Ishikawa (cell line): ENCODE data around the gene JARID2.

Experiments used
- CEBPB ChIP-seq: IDR thresholded peaks from 2 replicates; pipeline ENCODE4 v1.6.1; 2012
- CREB1 ChIP-seq: IDR thresholded peaks from 2 replicates; pipeline ENCODE4 v1.6.1; 2012; ENCODE audit warnings: low read depth
- EGR1 ChIP-seq: IDR thresholded peaks from 2 replicates; pipeline ENCODE4 v1.6.1; 2012
- EP300 ChIP-seq: IDR thresholded peaks from 2 replicates; pipeline ENCODE4 v1.6.1; 2012; ENCODE audit warnings: borderline replicate concordance
- FOXM1 ChIP-seq: IDR thresholded peaks from 2 replicates; pipeline ENCODE4 v1.6.1; 2012; ENCODE audit warnings: low read depth, borderline replicate concordance
- RAD21 ChIP-seq: IDR thresholded peaks from 2 replicates; pipeline ENCODE4 v1.6.1; 2012; ENCODE audit warnings: low read depth
- TAF1 ChIP-seq: IDR thresholded peaks from 2 replicates; pipeline ENCODE4 v1.6.1; 2012; ENCODE audit warnings: low read depth, mild to moderate bottlenecking
- TCF12 ChIP-seq: IDR thresholded peaks from 2 replicates; pipeline ENCODE4 v1.6.1; 2012; ENCODE audit warnings: low read depth
- TEAD4 ChIP-seq: IDR thresholded peaks from 2 replicates; pipeline ENCODE4 v1.6.1; 2012
- USF1 ChIP-seq: IDR thresholded peaks from 2 replicates; pipeline ENCODE4 v1.6.1; 2012
- YY1 ChIP-seq: IDR thresholded peaks from 2 replicates; pipeline ENCODE4 v1.6.1; 2012; ENCODE audit warnings: low read depth
- ZBTB7A ChIP-seq: IDR thresholded peaks from 2 replicates; pipeline ENCODE4 v1.6.1; 2012; ENCODE audit warnings: low read depth
- TF ChIP-seq, protein P1 (sequence below): IDR thresholded peaks from 2 replicates; pipeline ENCODE4 v1.6.1; 2012; ENCODE audit warnings: low read depth, mild to moderate bottlenecking
- TF ChIP-seq, protein P2 (sequence below): IDR thresholded peaks from 2 replicates; pipeline ENCODE4 v1.6.1; 2012

DNA sequence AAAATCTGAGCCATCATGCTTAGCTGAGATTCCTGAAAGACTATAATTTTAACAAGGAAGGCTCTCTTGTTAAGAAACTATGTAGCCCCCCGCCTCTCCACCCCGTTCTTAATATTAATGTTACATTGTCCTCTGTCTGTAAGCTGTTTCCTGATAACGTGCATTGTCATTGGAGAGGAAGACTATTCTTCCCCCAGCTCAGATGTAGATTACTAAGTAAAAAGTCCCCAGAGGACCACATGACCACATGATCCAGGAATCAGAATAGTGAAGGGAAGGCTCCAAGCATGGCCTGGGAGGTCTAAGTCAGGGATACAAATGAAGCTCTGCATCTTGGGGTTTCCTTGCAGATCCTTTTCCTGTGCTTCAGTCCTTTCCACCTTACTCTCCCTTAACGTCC, 106.4 kb downstream of the JARID2 start:
- TF ChIP-seq CEBPB (no peak), EP300 (no peak), USF1 (no peak), YY1 (no peak), RAD21 (no peak), TAF1 (no peak), CREB1 (no peak), FOXM1 (no peak), TCF12 (no peak), TEAD4 (no peak), ZBTB7A (no peak), EGR1 (no peak)
- TF ChIP-seq, protein P1, sequence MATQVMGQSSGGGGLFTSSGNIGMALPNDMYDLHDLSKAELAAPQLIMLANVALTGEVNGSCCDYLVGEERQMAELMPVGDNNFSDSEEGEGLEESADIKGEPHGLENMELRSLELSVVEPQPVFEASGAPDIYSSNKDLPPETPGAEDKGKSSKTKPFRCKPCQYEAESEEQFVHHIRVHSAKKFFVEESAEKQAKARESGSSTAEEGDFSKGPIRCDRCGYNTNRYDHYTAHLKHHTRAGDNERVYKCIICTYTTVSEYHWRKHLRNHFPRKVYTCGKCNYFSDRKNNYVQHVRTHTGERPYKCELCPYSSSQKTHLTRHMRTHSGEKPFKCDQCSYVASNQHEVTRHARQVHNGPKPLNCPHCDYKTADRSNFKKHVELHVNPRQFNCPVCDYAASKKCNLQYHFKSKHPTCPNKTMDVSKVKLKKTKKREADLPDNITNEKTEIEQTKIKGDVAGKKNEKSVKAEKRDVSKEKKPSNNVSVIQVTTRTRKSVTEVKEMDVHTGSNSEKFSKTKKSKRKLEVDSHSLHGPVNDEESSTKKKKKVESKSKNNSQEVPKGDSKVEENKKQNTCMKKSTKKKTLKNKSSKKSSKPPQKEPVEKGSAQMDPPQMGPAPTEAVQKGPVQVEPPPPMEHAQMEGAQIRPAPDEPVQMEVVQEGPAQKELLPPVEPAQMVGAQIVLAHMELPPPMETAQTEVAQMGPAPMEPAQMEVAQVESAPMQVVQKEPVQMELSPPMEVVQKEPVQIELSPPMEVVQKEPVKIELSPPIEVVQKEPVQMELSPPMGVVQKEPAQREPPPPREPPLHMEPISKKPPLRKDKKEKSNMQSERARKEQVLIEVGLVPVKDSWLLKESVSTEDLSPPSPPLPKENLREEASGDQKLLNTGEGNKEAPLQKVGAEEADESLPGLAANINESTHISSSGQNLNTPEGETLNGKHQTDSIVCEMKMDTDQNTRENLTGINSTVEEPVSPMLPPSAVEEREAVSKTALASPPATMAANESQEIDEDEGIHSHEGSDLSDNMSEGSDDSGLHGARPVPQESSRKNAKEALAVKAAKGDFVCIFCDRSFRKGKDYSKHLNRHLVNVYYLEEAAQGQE = no peak
- TF ChIP-seq, protein P2, sequence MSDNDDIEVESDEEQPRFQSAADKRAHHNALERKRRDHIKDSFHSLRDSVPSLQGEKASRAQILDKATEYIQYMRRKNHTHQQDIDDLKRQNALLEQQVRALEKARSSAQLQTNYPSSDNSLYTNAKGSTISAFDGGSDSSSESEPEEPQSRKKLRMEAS = no peak
